GM21515 (cell line): ENCODE measurements around the gene VPS8.

Source experiments
- ATAC-seq: cut with Tn5 transposase; IDR thresholded peaks from one replicate; pipeline ENCODE4 v1.9.1; 2021; ENCODE audit not compliant: unreplicated experiment

VPS8 gene

GRCh38 chr3:184811999-184812661, at the start of gene VPS8:
Gene VPS8 (plus strand): TSS chr3:184812166. CDS start chr3:184824633, 12,467 bp downstream.
- peak; percentile 92 for ATAC-seq

GRCh38 chr3:184764191-184764590, 47.8 kb upstream of the VPS8 start:
- ATAC-seq = no peak

GRCh38 chr3:184765047-184765729, 46.8 kb upstream of the VPS8 start:
- no peak for ATAC-seq

- ATAC-seq = no peak
These were observed 46.3 kb upstream of the VPS8 start for GRCh38 chr3:184765730-184766074.

- ATAC-seq = no peak
These were observed 45.3 kb upstream of the VPS8 start for GRCh38 chr3:184766555-184767261.

GRCh38 chr3:184767377-184767776, 44.6 kb upstream of the VPS8 start:
- no peak for ATAC-seq

GRCh38 chr3:184769382-184770170, 42.4 kb upstream of the VPS8 start:
- no peak for ATAC-seq

- ATAC-seq = no peak
These were observed 41.4 kb upstream of the VPS8 start for GRCh38 chr3:184770541-184770940.

GRCh38 chr3:184771301-184772127, 40.5 kb upstream of the VPS8 start:
- ATAC-seq = no peak

GRCh38 chr3:184772667-184773272, 39.2 kb upstream of the VPS8 start:
- ATAC-seq = no peak

GRCh38 chr3:184773283-184774186, 38.4 kb upstream of the VPS8 start:
- ATAC-seq = no peak

GRCh38 chr3:184776916-184777315, 35.0 kb upstream of the VPS8 start:
- ATAC-seq = no peak

GRCh38 chr3:184777566-184778356, 34.2 kb upstream of the VPS8 start:
- ATAC-seq = no peak

GRCh38 chr3:184778426-184779332, 33.3 kb upstream of the VPS8 start:
- no peak for ATAC-seq

GRCh38 chr3:184780981-184781515, 30.9 kb upstream of the VPS8 start:
- ATAC-seq = no peak

GRCh38 chr3:184781801-184782200, 30.2 kb upstream of the VPS8 start:
- ATAC-seq = no peak

GRCh38 chr3:184783319-184783718, 28.6 kb upstream of the VPS8 start:
- no peak for ATAC-seq
